SK-N-MC (cell line): ENCODE results near the gene UBE2E2.

Source experiments
- EZH2 ChIP-seq: fragments of 200-600 bp; sonication (generic); IDR thresholded peaks from one replicate; pipeline ENCODE4 v1.6.1; 2017; ENCODE audit warnings: antibody characterized with exemption
- FOXP2 ChIP-seq: optimal IDR thresholded peaks from 2 replicates; pipeline ENCODE3; 2011; ENCODE audit warnings: mild to moderate bottlenecking, moderate library complexity; ENCODE audit not compliant: insufficient read depth; ENCODE audit errors: extremely low read length, control extremely low read depth
- POLR2AphosphoS5 ChIP-seq: IDR thresholded peaks from 2 replicates; pipeline ENCODE4 v1.6.1; 2012; ENCODE audit warnings: mild to moderate bottlenecking, low read depth, low read length, borderline replicate concordance

DNA sequence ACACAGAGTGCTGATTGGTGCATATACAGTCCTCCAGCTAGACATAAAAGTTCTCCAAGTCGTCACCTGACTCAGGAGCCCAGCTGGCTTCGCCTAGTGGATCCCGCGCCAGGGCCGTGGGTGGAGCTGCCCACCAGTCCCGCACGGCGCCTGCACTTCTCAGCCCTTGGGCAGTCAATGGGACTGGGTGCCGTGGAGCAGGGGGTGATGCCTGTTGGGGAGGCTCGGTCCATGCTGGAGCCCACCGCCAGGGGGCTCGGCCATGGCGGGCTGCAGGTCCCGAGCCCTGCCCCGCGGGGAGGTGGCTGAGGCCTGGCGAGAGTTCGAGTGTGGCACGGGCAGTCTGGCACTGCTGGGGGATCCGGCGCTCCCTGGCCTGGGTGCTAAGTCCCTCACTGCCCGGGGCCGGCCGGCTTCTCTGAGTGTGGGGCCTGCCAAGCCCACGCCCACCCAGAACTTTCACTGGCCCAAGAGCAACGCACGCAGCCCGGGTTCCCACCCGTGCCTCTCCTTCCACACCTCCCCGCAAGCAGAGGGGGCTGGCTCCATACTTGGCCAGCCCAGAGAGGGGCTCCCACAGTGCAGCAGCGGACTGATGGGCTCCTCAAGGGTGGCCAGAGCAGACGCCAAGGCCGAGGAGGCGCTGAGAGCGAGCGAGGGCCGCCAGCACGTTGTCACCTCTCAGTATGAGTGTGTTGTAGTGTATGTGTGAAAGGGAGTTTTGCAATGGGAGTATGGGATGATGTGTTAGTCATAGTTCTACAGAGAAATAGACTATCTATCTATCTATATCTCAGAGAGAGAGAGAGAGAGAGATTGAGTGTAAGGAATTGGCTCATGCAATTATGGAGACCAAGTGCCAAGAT is 69.0 kb downstream of the UBE2E2 start:
- TF ChIP-seq EZH2 (no peak), POLR2AphosphoS5 (no peak), FOXP2 (no peak)
